Measurements from ENCODE around the gene SAP25.
"Not testable (repeated sequence)": the region's sequence is repeated elsewhere in the genome, so short reads cannot be mapped to it uniquely, and the experiment has no call there.

SAP25 gene

GRCh38 chr7:100567031-100567730 is 6.5 kb downstream of the SAP25 start:
- no peaks in the 10 kb centered on the region for H3F3A ChIP-seq (ENCODE audit: insufficient read depth, low read length)
- H3K4me1 ChIP-seq (ENCODE audit: insufficient read depth, low read length, severe bottlenecking): peaks cover 31% of the 10 kb centered on the region
- H3K9me3 ChIP-seq (ENCODE audit: low read length): no peaks in the 10 kb centered on the region
- H2AFZ ChIP-seq (ENCODE audit: low read length): no peak overlapping the region
- no peaks in the 10 kb centered on the region for H3K79me2 ChIP-seq (ENCODE audit: insufficient read depth, low read length)
- no peaks in the 10 kb centered on the region for H4K20me1 ChIP-seq (ENCODE audit: insufficient read depth, low read length)
- no peak overlapping the region for H3K4me3 ChIP-seq (ENCODE audit: low read depth, low read length, poor library complexity, severe bottlenecking)
- 0 out of 2 replicates have a peak, but pooled peaks cover 5% of the 10 kb centered on the region for H3K27me3 ChIP-seq (ENCODE audit: insufficient read depth, low read length)
- no peak overlapping the region for H3K4me2 ChIP-seq (ENCODE audit: low read length)
- H3K9me2 ChIP-seq (ENCODE audit: low read depth, low read length): no peaks in the 10 kb centered on the region
- H3K9ac ChIP-seq (ENCODE audit: low read length): no peak overlapping the region
- TF ChIP-seq EZH2 (IDR thresholded peaks at IDR 0.05; ENCODE audit: borderline replicate concordance, low read length) (no peak), CTCF (IDR thresholded peaks at IDR 0.05; ENCODE audit: low read length) (no peak)
- H3K36me3 ChIP-seq (ENCODE audit: insufficient read depth, low read length): no peaks in the 10 kb centered on the region
- no peak overlapping the region for H3K27ac ChIP-seq (ENCODE audit: low read depth, low read length, poor library complexity, severe bottlenecking)

GRCh38 chr7:100566018-100566531 is 7.6 kb downstream of the SAP25 start:
- Histone ChIP-seq H3K9ac (ENCODE audit: low read length) (no peak overlapping the region), H3K4me3 (ENCODE audit: low read depth, low read length, poor library complexity, severe bottlenecking) (no peak overlapping the region), H3K27ac (ENCODE audit: low read depth, low read length, poor library complexity, severe bottlenecking) (no peak overlapping the region), H3K4me2 (ENCODE audit: low read length) (no peak overlapping the region), H4K20me1 (ENCODE audit: insufficient read depth, low read length) (no peaks in the 10 kb centered on the region), H2AFZ (ENCODE audit: low read length) (no peak overlapping the region), H3K9me2 (ENCODE audit: low read depth, low read length) (no peaks in the 10 kb centered on the region), H3K27me3 (ENCODE audit: insufficient read depth, low read length) (0 out of 2 replicates have a peak, but pooled peaks cover 5% of the 10 kb centered on the region), H3K36me3 (ENCODE audit: insufficient read depth, low read length) (no peaks in the 10 kb centered on the region), H3K79me2 (ENCODE audit: insufficient read depth, low read length) (no peaks in the 10 kb centered on the region), H3K4me1 (ENCODE audit: insufficient read depth, low read length, severe bottlenecking) (peaks cover 22% of the 10 kb centered on the region), H3F3A (ENCODE audit: insufficient read depth, low read length) (no peaks in the 10 kb centered on the region), H3K9me3 (ENCODE audit: low read length) (no peaks in the 10 kb centered on the region)
- TF ChIP-seq EZH2 (IDR thresholded peaks at IDR 0.05; ENCODE audit: borderline replicate concordance, low read length) (no peak), CTCF (IDR thresholded peaks at IDR 0.05; ENCODE audit: low read length) (no peak)

- Histone ChIP-seq H3K9me2 (ENCODE audit: low read depth, low read length) (no peaks in the 10 kb centered on the region), H3K79me2 (ENCODE audit: insufficient read depth, low read length) (no peaks in the 10 kb centered on the region), H3K27ac (ENCODE audit: low read depth, low read length, poor library complexity, severe bottlenecking) (no peak overlapping the region), H3K9ac (ENCODE audit: low read length) (no peak overlapping the region), H3K27me3 (ENCODE audit: insufficient read depth, low read length) (0 out of 2 replicates have a peak, but pooled peaks cover 5% of the 10 kb centered on the region), H3K9me3 (ENCODE audit: low read length) (no peaks in the 10 kb centered on the region), H4K20me1 (ENCODE audit: insufficient read depth, low read length) (no peaks in the 10 kb centered on the region), H2AFZ (ENCODE audit: low read length) (no peak overlapping the region), H3K4me2 (ENCODE audit: low read length) (no peak overlapping the region), H3K4me3 (ENCODE audit: low read depth, low read length, poor library complexity, severe bottlenecking) (no peak overlapping the region), H3K36me3 (ENCODE audit: insufficient read depth, low read length) (no peaks in the 10 kb centered on the region), H3K4me1 (ENCODE audit: insufficient read depth, low read length, severe bottlenecking) (peaks cover 13% of the 10 kb centered on the region), H3F3A (ENCODE audit: insufficient read depth, low read length) (no peaks in the 10 kb centered on the region)
- no peak for TF ChIP-seq CTCF (IDR thresholded peaks at IDR 0.05; ENCODE audit: low read length)
- TF ChIP-seq EZH2 (IDR thresholded peaks at IDR 0.05; ENCODE audit: borderline replicate concordance, low read length): no peak
Observed at GRCh38 chr7:100565133-100565571, 8.5 kb downstream of the SAP25 start.

- H3K9me2 ChIP-seq (ENCODE audit: low read depth, low read length); H4K20me1 ChIP-seq (ENCODE audit: insufficient read depth, low read length); H3K9ac ChIP-seq (ENCODE audit: low read length); H3K79me2 ChIP-seq (ENCODE audit: insufficient read depth, low read length); H3K4me3 ChIP-seq (ENCODE audit: low read depth, low read length, poor library complexity, severe bottlenecking); H3K27ac ChIP-seq (ENCODE audit: low read depth, low read length, poor library complexity, severe bottlenecking); H3K36me3 ChIP-seq (ENCODE audit: insufficient read depth, low read length); H3K4me1 ChIP-seq (ENCODE audit: insufficient read depth, low read length, severe bottlenecking); H3K4me2 ChIP-seq (ENCODE audit: low read length); H3K9me3 ChIP-seq (ENCODE audit: low read length); H3F3A ChIP-seq (ENCODE audit: insufficient read depth, low read length); H3K27me3 ChIP-seq (ENCODE audit: insufficient read depth, low read length); H2AFZ ChIP-seq (ENCODE audit: low read length): not testable (repeated sequence)
Observed at GRCh38 chr7:100564405-100564804, 9.3 kb downstream of the SAP25 start.

All from OCI-LY1 (cell line).